Activated CD8-positive, alpha-beta T cell treated with anti-CD3 and anti-CD28 coated beads for 36 hours (primary cell): ENCODE data around the gene GRIA3. TPM values are rescaled to one million over a fixed set of nuclear protein-coding genes. Genes with fewer than 3 reads are reported as not detected.
"Not testable (repeated sequence)": the region's sequence is repeated elsewhere in the genome, so short reads cannot be mapped to it uniquely, and the experiment has no call there.

Experiments
- ATAC-seq: fragments of 200-7000 bp; cut with Tn5 transposase; one replicate; pipeline ENCODE4 v1.10.0; 2021; ENCODE audit warnings: mild to moderate bottlenecking, moderate library complexity
- CTCF ChIA-PET: fragments of 350-600 bp; sonication (Branson Sonifier 250); formaldehyde crosslinking; loops from one replicate; lab custom pipeline; 2021; ENCODE audit warnings: antibody characterized with exemption; lab: Charles Lee
- POLR2A ChIA-PET: fragments of 350-600 bp; sonication (Branson Sonifier 250); formaldehyde crosslinking; loops from one replicate; lab custom pipeline; 2021; ENCODE audit warnings: antibody characterized with exemption; lab: Charles Lee
- DNase-seq: peaks from one replicate; pipeline ENCODE4 v3.0.0-alpha.2; 2020
- H3K27ac Mint-ChIP-seq: one replicate; pipeline ENCODE4 v1.8.0; 2021; ENCODE audit warnings: mild to moderate bottlenecking, mixed read lengths
- H3K27me3 Mint-ChIP-seq: one replicate; pipeline ENCODE4 v1.8.0; 2021; ENCODE audit warnings: mixed read lengths
- H3K36me3 Mint-ChIP-seq: one replicate; pipeline ENCODE4 v1.8.0; 2021; ENCODE audit warnings: low read depth, mixed read lengths
- H3K4me1 Mint-ChIP-seq: one replicate; pipeline ENCODE4 v1.8.0; 2021; ENCODE audit warnings: low read depth, mixed read lengths
- H3K4me3 Mint-ChIP-seq: one replicate; pipeline ENCODE4 v1.8.0; 2021; ENCODE audit warnings: mild to moderate bottlenecking, moderate library complexity, mixed read lengths
- H3K9me3 Mint-ChIP-seq: one replicate; pipeline ENCODE4 v1.8.0; 2021; ENCODE audit warnings: mixed read lengths
- CTCF ChIP-seq: fragments of 200-600 bp; IDR thresholded peaks from one replicate; pipeline ENCODE4 v1.8.0; 2022; ENCODE audit warnings: antibody characterized with exemption, mild to moderate bottlenecking
- intact Hi-C: fragments of 100-400 bp; cut with micrococcal nuclease; formaldehyde crosslinking; loops from one replicate; pipeline ENCODE4 v1.10.0; 2022
- total RNA-seq, 2 experiments: library from RNA; stranded (reverse); gene quantifications; one replicate each; pipeline ENCODE4 v1.2.3, GENCODE V29; 2021

The GRIA3 gene
- total RNA-seq, 2 experiments from 2014 or later = not detected

GRCh38 chrX:123518791-123519190 lies 334.7 kb downstream of the GRIA3 start:
- ChIA-PET CTCF (no interaction called here), POLR2A (no interaction called here)
- ATAC-seq = no peak
- H3K4me1 Mint-ChIP-seq = no peaks in the 10 kb centered on the region
- intact Hi-C loops = no loop called here
- H3K9me3 Mint-ChIP-seq = peaks cover 10% of the 10 kb centered on the region
- H3K4me3 Mint-ChIP-seq = no peak overlapping the region
- TF ChIP-seq CTCF = no peak
- H3K27me3 Mint-ChIP-seq = no peaks in the 10 kb centered on the region
- no peak overlapping the region for H3K27ac Mint-ChIP-seq
- no peaks in the 10 kb centered on the region for H3K36me3 Mint-ChIP-seq
- DNase-seq = no peak

- Mint-ChIP-seq H3K4me1 (no peaks in the 10 kb centered on the region), H3K4me3 (no peak overlapping the region), H3K27me3 (no peaks in the 10 kb centered on the region), H3K9me3 (peaks cover 2% of the 10 kb centered on the region), H3K27ac (no peak overlapping the region), H3K36me3 (no peaks in the 10 kb centered on the region)
- ChIA-PET POLR2A (no interaction called here), CTCF (no interaction called here)
- TF ChIP-seq CTCF = no peak
- DNase-seq (peak; percentile 3), ATAC-seq (peak; percentile 45)
- intact Hi-C loops = no loop called here
Observed at GRCh38 chrX:123525123-123525725, 341.1 kb downstream of the GRIA3 start.

- CTCF ChIA-PET, ATAC-seq, H3K27me3 Mint-ChIP-seq, intact Hi-C loops, POLR2A ChIA-PET, H3K9me3 Mint-ChIP-seq, DNase-seq, H3K27ac Mint-ChIP-seq, H3K4me3 Mint-ChIP-seq, H3K4me1 Mint-ChIP-seq, H3K36me3 Mint-ChIP-seq: not testable (repeated sequence)
Observed at GRCh38 chrX:123530726-123531125, 346.6 kb downstream of the GRIA3 start.
